Measurements from ENCODE around the gene IFI27L2. TPM values are rescaled to one million over a fixed set of nuclear protein-coding genes. Genes with fewer than 3 reads are reported as not detected.

IFI27L2 gene
- total and polyA plus RNA-seq, 8 donors: 4.9 to 133 (median 43.3) TPM

DNA sequence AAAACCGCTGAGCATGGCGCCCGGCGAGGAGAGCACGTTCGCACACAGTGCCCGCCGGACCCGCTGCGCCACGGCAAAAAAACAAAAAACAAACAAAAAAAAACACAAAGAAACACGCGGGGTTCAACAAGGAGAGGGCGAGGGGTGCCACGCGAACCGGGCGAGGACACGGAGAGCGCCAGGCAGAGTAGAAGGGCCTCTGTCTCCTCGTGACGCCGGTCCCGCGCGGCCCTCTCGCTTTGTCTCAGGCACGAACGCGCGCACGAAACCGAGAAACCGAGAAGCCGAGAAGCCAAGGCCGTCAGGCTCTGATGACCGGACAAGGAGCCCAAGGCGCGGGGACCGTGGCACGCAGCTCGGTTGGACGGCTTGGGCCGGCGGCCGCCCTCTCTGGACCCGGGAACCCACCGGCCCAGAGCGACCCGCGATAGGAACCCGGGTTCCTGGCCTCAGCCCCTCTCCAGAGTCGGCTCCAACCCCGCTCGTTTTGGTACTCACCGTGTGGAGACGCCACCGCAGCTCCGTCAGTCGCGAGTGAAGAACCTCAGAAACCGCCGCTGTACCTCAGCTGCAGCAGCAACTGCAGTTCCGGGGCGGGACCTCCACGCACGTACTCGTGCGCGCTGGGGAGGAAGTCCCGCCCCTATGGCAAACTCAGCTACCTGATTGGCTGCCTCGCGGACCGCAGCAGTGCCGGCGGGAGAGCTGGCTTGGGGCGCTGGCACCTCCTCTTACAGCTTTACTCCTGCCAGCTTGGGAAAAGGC, 48.6 kb downstream of the IFI27L2 start, which contains the start of the genes DDX24 and IFI27L1:
DDX24 (minus strand) TSS at position 582 of the 765 bp plus-strand sequence. CDS start 1,460 bp downstream, outside the sequence.
IFI27L1 (plus strand) TSS at position 690 of the 765 bp plus-strand sequence. CDS start 15,628 bp downstream, outside the sequence.
- peaks cover 0 to 32% (median 22%) of the 10 kb centered on the region in 4 donors for H3K36me3 ChIP-seq
- peak; percentile 98 to 99 for DNase-seq
- H3K27ac ChIP-seq: peak within 1 kb of the TSS; percentile 93 to 97 (median 95)
- peaks cover 38 to 58% (median 49%) of the 10 kb centered on the region in 4 donors for H3K4me1 ChIP-seq
- H3K9me3 ChIP-seq: no peaks in the 10 kb centered on the region
- 0 to 1% (median 0%) methylated on average over 44 to 77 of the region's 77 CpGs for WGBS, 5 donors
- H3K4me3 ChIP-seq: peak within 1 kb of the TSS; percentile 90 to 98 (median 94)
- TF ChIP-seq EP300 (IDR thresholded peaks at IDR 0.05) (no peak), POLR2A (IDR thresholded peaks at IDR 0.05) (peak in 2 of 4 donors; percentile 93 to 94), CTCF (IDR thresholded peaks at IDR 0.05) (no peak), POLR2AphosphoS5 (IDR thresholded peaks at IDR 0.05) (peak; percentile 98 to 99 (median 99))
- no peaks in the 10 kb centered on the region for H3K27me3 ChIP-seq
- intact Hi-C loops (cut with DNase I; ENCODE audit: low total_unique reads): no loop called here

DNA sequence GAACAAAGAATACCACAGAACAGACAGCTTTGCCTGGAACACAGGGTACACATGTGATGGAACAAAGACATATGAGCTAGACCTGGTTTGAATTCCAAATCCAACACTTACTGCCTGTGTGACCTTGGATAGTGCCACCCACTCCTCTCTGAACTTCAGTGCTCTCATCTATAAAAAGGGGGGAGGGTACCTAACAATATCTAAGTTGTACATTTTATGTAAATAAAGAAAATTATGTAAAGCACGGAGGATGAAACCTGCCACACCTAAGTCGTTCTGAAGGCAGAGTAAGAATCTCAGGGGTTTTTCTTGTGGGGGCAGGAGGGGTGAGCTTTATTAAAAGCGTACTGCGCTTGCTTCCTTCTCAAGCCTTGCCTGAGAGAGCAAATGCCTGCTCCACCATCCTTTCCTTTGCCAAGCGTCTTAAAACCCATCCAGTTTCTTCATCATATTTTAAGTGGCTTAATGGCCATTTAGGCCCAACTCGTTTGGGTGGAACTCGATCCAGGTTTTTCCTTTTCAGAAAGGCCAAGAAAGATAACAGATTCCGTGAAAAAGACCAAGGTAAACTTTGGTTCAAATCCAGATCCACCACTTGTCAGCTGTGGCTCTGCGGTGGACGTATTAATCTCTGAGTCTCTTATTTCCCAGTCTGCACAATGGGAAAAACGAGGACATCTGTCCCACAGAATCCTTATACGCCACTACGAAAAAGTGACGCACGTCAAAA, 49.3 kb downstream of the IFI27L2 start:
- Histone ChIP-seq H3K36me3 (peaks cover 0 to 32% (median 25%) of the 10 kb centered on the region in 4 donors), H3K27ac (peak overlapping the region; percentile 93 to 97 (median 95)), H3K4me3 (peak overlapping the region; percentile 90 to 98 (median 94)), H3K27me3 (no peaks in the 10 kb centered on the region), H3K4me1 (peaks cover 38 to 60% (median 50%) of the 10 kb centered on the region in 4 donors), H3K9me3 (peaks cover 0 to 3% (median 1%) of the 10 kb centered on the region in 4 donors)
- WGBS, 5 donors: 1 to 4% (median 2%) methylated on average over 15 of the region's 15 CpGs
- DNase-seq: peak in 1 of 2 donors; percentile 40
- intact Hi-C loops (cut with DNase I; ENCODE audit: low total_unique reads): no loop called here
- no peak for TF ChIP-seq POLR2AphosphoS5 (IDR thresholded peaks at IDR 0.05)
- no peak for TF ChIP-seq EP300 (IDR thresholded peaks at IDR 0.05)
- TF ChIP-seq CTCF (IDR thresholded peaks at IDR 0.05): no peak
- TF ChIP-seq POLR2A (IDR thresholded peaks at IDR 0.05): no peak

- TF ChIP-seq POLR2AphosphoS5 (IDR thresholded peaks at IDR 0.05): no peak
- TF ChIP-seq POLR2A (IDR thresholded peaks at IDR 0.05): no peak
- TF ChIP-seq CTCF (IDR thresholded peaks at IDR 0.05): no peak
- TF ChIP-seq EP300 (IDR thresholded peaks at IDR 0.05): no peak
- Histone ChIP-seq H3K4me1 (peaks cover 38 to 60% (median 50%) of the 10 kb centered on the region in 4 donors), H3K27ac (no peak overlapping the region), H3K4me3 (peak overlapping the region; percentile 90 to 98 (median 94)), H3K36me3 (peaks cover 0 to 38% (median 30%) of the 10 kb centered on the region in 4 donors), H3K9me3 (peaks cover 0 to 11% (median 5%) of the 10 kb centered on the region in 4 donors), H3K27me3 (no peaks in the 10 kb centered on the region)
- no peak for DNase-seq
- WGBS, 5 donors: 72 to 84% (median 76%) methylated on average over 5 of the region's 5 CpGs
- intact Hi-C loops (cut with DNase I; ENCODE audit: low total_unique reads): no loop called here
Measured at GRCh38 chr14:94077823-94078222, 51.6 kb downstream of the IFI27L2 start.

Other genes with a start within 250 kb of the IFI27L2 start
- not detected for gene FAM181A, start 202.3 kb downstream of the IFI27L2 start, total RNA-seq
- not detected for gene FAM181A, start 202.3 kb downstream of the IFI27L2 start, polyA plus RNA-seq
- 100 to 1,000 TPM in 1 of 5 donors, 10 to 100 TPM in 3, 1 to 10 TPM in 1; 9.6 to 199 (median 34.8) TPM for gene ASB2, start 153.0 kb downstream of the IFI27L2 start, total RNA-seq
- gene ASB2, start 153.0 kb downstream of the IFI27L2 start, polyA plus RNA-seq: 10 to 100 TPM in 1 of 3 donors, 1 to 10 TPM in 2; 2.0 to 17.1 (median 2.2) TPM
- not detected for gene CCDC197, start 132.3 kb downstream of the IFI27L2 start, total RNA-seq
- gene CCDC197, start 132.3 kb downstream of the IFI27L2 start, polyA plus RNA-seq: not detected
- gene OTUB2, start 103.3 kb downstream of the IFI27L2 start, total RNA-seq: 1 to 10 TPM in 1 of 5 donors, under 1 TPM in 2, not detected in 2; 0.45 to 4.1 (median 0.92) TPM
- gene OTUB2, start 103.3 kb downstream of the IFI27L2 start, polyA plus RNA-seq: under 1 TPM; 0.46 to 0.75 (median 0.50) TPM
- gene DDX24, start 48.4 kb downstream of the IFI27L2 start, total RNA-seq: 100 to 1,000 TPM in 2 of 5 donors, 10 to 100 TPM in 3; 39.1 to 236 (median 84.4) TPM
- gene DDX24, start 48.4 kb downstream of the IFI27L2 start, polyA plus RNA-seq: 10 to 100 TPM; 47.4 to 73.8 (median 61.2) TPM
- gene IFI27L1, start 48.3 kb downstream of the IFI27L2 start, total RNA-seq: 10 to 100 TPM in 2 of 5 donors, 1 to 10 TPM in 2, not detected in 1; 1.6 to 17.1 (median 9.3) TPM
- gene IFI27L1, start 48.3 kb downstream of the IFI27L2 start, polyA plus RNA-seq: 10 to 100 TPM in 2 of 3 donors, 1 to 10 TPM in 1; 9.9 to 33.7 (median 23.5) TPM
- 100 to 1,000 TPM in 3 of 5 donors, 10 to 100 TPM in 2; 12.9 to 276 (median 118) TPM for gene IFI27, start 18.9 kb downstream of the IFI27L2 start, total RNA-seq
- gene IFI27, start 18.9 kb downstream of the IFI27L2 start, polyA plus RNA-seq: 1,000 to 10,000 TPM in 1 of 3 donors, 100 to 1,000 TPM in 2; 292 to 1,115 (median 874) TPM
- gene PPP4R4, start 44.7 kb upstream of the IFI27L2 start, total RNA-seq: 10 to 100 TPM in 1 of 5 donors, 1 to 10 TPM in 1, under 1 TPM in 2, not detected in 1; under 0.01 to 11.7 (median 0.77) TPM
- gene PPP4R4, start 44.7 kb upstream of the IFI27L2 start, polyA plus RNA-seq: 1 to 10 TPM in 1 of 3 donors, under 1 TPM in 2; 0.28 to 1.1 (median 0.50) TPM
- gene SERPINA10, start 163.7 kb upstream of the IFI27L2 start, total RNA-seq: not detected
- gene SERPINA10, start 163.7 kb upstream of the IFI27L2 start, polyA plus RNA-seq: under 1 TPM in 2 of 3 donors, not detected in 1; 0.10 to 0.37 TPM
- gene SERPINA6, start 193.7 kb upstream of the IFI27L2 start, total RNA-seq: not detected
- under 1 TPM in 1 of 3 donors, not detected in 2; 0.19 TPM for gene SERPINA6, start 193.7 kb upstream of the IFI27L2 start, polyA plus RNA-seq
- not detected for gene SERPINA2, start 237.1 kb upstream of the IFI27L2 start, total RNA-seq
- gene SERPINA2, start 237.1 kb upstream of the IFI27L2 start, polyA plus RNA-seq: not detected

Data from stomach (tissue), 9 donors.